Measurements from ENCODE around the gene IPO5. TPM values are rescaled to one million over a fixed set of nuclear protein-coding genes. Genes with fewer than 3 reads are reported as not detected.

Gene IPO5
- 100 to 1,000 TPM; 270 to 277 TPM for total RNA-seq

DNA sequence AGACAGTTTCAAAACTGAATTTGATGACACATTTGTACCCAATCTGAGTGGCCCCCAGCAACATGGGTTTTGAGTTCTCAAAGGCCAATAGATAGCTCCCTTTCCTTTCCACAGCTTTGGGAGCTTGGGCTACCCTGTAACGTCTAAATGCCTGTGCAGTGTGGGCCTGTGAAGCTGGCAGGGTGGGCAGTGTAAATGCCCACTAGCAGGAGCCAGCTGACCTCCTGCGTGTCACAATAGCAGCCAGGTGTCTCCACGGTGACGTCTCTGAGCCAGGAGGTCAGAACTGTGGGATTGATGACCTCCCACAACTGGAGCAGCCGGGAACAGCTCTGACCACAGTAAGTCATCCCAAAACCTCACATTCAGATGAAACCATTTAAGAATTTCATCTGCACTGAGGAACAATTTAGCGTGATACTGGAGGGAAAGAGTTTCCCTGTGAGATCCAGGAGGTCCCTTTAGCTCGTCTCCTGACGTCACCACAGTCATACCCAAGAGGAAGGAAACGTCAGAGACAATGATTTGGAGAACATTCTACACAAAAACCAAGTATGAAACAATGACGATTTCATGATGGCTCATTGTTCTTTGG, at the start of gene IPO5:
Gene IPO5, plus strand, starts transcription at position 300 of the 595 bp plus-strand sequence. CDS start 23,022 bp downstream, outside the sequence.
- Mint-ChIP-seq H3K27ac (no peak within 1 kb of the TSS), H3K27me3 (peaks cover 6% of the 10 kb centered on the region), H3K4me1 (no peaks in the 10 kb centered on the region), H3K4me3 (no peak within 1 kb of the TSS), H3K36me3 (peaks cover 2% of the 10 kb centered on the region), H3K9me3 (peaks cover 3% of the 10 kb centered on the region)
- DNase-seq = no peak

GRCh38 chr13:97904059-97904458, 49.4 kb upstream of the IPO5 start:
- Mint-ChIP-seq H3K4me1 (no peaks in the 10 kb centered on the region), H3K27me3 (peaks cover 37% of the 10 kb centered on the region), H3K36me3 (no peaks in the 10 kb centered on the region), H3K4me3 (no peak overlapping the region), H3K9me3 (no peaks in the 10 kb centered on the region), H3K27ac (no peak overlapping the region)
- DNase-seq = no peak

GRCh38 chr13:97905517-97905916, 48.0 kb upstream of the IPO5 start:
- H3K9me3 Mint-ChIP-seq = no peaks in the 10 kb centered on the region
- H3K27ac Mint-ChIP-seq = no peak overlapping the region
- no peaks in the 10 kb centered on the region for H3K4me1 Mint-ChIP-seq
- H3K36me3 Mint-ChIP-seq = no peaks in the 10 kb centered on the region
- DNase-seq = no peak
- peaks cover 39% of the 10 kb centered on the region for H3K27me3 Mint-ChIP-seq
- no peak overlapping the region for H3K4me3 Mint-ChIP-seq

GRCh38 chr13:97911311-97912138, 42.0 kb upstream of the IPO5 start:
- DNase-seq = peak; percentile 2
- no peaks in the 10 kb centered on the region for H3K4me1 Mint-ChIP-seq
- peaks cover 53% of the 10 kb centered on the region for H3K27me3 Mint-ChIP-seq
- no peak overlapping the region for H3K27ac Mint-ChIP-seq
- H3K36me3 Mint-ChIP-seq = no peaks in the 10 kb centered on the region
- no peak overlapping the region for H3K4me3 Mint-ChIP-seq
- H3K9me3 Mint-ChIP-seq = peaks cover 14% of the 10 kb centered on the region

GRCh38 chr13:97912139-97912535, 41.3 kb upstream of the IPO5 start:
- Mint-ChIP-seq H3K4me3 (no peak overlapping the region), H3K36me3 (no peaks in the 10 kb centered on the region), H3K9me3 (peaks cover 15% of the 10 kb centered on the region), H3K27ac (no peak overlapping the region), H3K27me3 (peaks cover 48% of the 10 kb centered on the region), H3K4me1 (no peaks in the 10 kb centered on the region)
- DNase-seq = no peak

GRCh38 chr13:97913206-97913605, 40.3 kb upstream of the IPO5 start:
- Mint-ChIP-seq H3K4me3 (no peak overlapping the region), H3K27me3 (peaks cover 39% of the 10 kb centered on the region), H3K27ac (no peak overlapping the region), H3K9me3 (peaks cover 15% of the 10 kb centered on the region), H3K36me3 (no peaks in the 10 kb centered on the region), H3K4me1 (no peaks in the 10 kb centered on the region)
- no peak for DNase-seq

GRCh38 chr13:97914540-97914939, 38.9 kb upstream of the IPO5 start:
- H3K4me3 Mint-ChIP-seq = no peak overlapping the region
- peaks cover 38% of the 10 kb centered on the region for H3K27me3 Mint-ChIP-seq
- no peak for DNase-seq
- H3K9me3 Mint-ChIP-seq = peaks cover 15% of the 10 kb centered on the region
- no peak overlapping the region for H3K27ac Mint-ChIP-seq
- no peaks in the 10 kb centered on the region for H3K36me3 Mint-ChIP-seq
- H3K4me1 Mint-ChIP-seq = no peaks in the 10 kb centered on the region

DNA sequence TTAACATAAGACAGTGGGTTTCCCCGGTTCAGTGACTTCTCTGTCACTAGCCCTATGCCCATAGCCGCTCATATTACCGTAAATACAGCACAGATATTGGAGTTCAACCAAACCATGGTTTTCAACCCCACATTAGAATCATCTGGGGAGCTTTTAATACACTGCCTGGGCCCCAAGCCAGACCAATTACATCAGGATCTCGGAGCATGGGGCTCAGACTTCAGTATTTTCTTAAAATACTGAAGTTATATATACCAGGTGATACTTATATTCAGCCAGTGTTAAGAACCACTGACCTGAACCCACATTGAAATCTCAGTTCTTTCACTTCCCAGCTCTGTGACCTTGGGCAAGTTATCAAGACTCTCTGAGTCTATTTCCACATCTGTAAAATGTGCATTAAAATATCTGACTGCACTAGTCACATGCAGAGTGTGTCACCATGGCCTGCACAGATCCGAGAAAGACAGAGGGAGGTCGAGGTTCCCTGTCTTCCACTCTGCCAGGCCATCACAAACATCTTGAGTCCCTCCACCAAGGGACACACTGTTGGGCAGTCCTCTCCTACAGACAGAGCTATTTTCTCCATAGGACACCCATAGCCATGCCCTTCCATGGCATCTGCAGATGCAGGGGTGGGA, 32.2 kb upstream of the IPO5 start:
- Mint-ChIP-seq H3K4me3 (no peak overlapping the region), H3K4me1 (no peaks in the 10 kb centered on the region), H3K36me3 (no peaks in the 10 kb centered on the region), H3K27me3 (peaks cover 12% of the 10 kb centered on the region), H3K27ac (no peak overlapping the region), H3K9me3 (peaks cover 3% of the 10 kb centered on the region)
- DNase-seq = no peak

- Mint-ChIP-seq H3K4me3 (no peak overlapping the region), H3K27ac (no peak overlapping the region), H3K4me1 (no peaks in the 10 kb centered on the region), H3K27me3 (peaks cover 7% of the 10 kb centered on the region), H3K9me3 (no peaks in the 10 kb centered on the region), H3K36me3 (no peaks in the 10 kb centered on the region)
- DNase-seq = no peak
Measured at GRCh38 chr13:97928301-97928700, 25.2 kb upstream of the IPO5 start.

DNA sequence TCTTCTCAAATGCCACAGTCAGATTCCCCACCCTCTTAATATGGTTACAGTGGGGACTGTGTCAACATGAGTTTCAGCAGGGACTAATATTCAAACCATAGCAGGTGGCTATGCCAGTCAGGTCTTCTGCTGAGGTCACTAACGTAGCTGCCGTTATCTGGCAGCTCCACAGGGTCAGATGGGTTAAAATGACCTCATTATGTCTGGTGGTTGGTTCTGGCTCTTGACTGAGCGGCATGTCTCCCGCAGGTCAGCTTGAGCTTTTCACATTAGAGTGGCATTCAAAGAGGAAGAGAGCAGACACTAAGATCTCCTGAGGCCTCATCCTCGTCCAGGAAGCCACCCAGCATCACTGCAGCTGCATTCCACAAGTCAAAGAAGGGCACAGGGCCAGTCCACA, 21.4 kb upstream of the IPO5 start:
- Mint-ChIP-seq H3K36me3 (no peaks in the 10 kb centered on the region), H3K4me3 (no peak overlapping the region), H3K27me3 (peaks cover 17% of the 10 kb centered on the region), H3K4me1 (no peaks in the 10 kb centered on the region), H3K9me3 (no peaks in the 10 kb centered on the region), H3K27ac (no peak overlapping the region)
- no peak for DNase-seq

DNA sequence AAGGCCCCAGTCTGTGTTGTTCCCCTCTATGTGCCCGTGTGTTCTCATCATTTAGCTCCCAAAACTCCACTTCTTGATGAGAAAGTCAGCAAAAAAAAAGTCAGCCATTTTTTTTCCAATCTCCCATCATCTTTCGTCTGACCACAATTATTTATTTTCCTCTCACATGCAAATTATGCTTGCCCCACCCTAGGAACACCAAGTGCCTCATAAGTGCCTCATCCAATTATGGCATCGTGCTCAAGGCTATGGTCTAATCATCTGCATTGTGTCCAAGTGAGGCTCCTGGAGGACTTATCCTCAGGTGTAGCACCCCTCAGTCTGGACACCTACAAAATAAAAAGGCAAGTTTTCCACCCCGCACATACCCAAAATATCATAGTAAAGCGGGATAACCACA, 20.8 kb upstream of the IPO5 start:
- no peaks in the 10 kb centered on the region for H3K9me3 Mint-ChIP-seq
- peaks cover 21% of the 10 kb centered on the region for H3K27me3 Mint-ChIP-seq
- no peak for DNase-seq
- H3K4me3 Mint-ChIP-seq = no peak overlapping the region
- H3K4me1 Mint-ChIP-seq = no peaks in the 10 kb centered on the region
- no peak overlapping the region for H3K27ac Mint-ChIP-seq
- no peaks in the 10 kb centered on the region for H3K36me3 Mint-ChIP-seq

DNA sequence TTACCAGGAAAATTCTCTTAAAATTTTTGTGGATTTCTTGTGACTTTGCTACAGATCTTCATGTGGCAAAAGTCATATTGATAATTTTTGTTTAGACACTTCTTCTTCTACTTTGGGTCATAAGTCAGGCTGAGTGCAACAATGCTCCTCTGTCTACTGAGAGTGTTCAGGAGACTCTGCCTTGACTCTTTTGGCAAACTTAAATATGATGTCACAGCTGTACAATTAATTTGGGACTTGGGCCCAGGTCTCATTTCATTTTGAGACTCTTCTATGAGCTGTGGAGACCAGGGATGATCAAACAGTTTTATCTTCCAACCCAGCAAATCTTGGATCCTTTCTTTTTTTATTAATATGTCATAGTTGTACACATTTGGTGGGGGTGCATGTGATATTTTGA, 19.7 kb upstream of the IPO5 start:
- Mint-ChIP-seq H3K9me3 (no peaks in the 10 kb centered on the region), H3K27ac (no peak overlapping the region), H3K4me1 (no peaks in the 10 kb centered on the region), H3K27me3 (peaks cover 24% of the 10 kb centered on the region), H3K36me3 (no peaks in the 10 kb centered on the region), H3K4me3 (no peak overlapping the region)
- DNase-seq = no peak

DNA sequence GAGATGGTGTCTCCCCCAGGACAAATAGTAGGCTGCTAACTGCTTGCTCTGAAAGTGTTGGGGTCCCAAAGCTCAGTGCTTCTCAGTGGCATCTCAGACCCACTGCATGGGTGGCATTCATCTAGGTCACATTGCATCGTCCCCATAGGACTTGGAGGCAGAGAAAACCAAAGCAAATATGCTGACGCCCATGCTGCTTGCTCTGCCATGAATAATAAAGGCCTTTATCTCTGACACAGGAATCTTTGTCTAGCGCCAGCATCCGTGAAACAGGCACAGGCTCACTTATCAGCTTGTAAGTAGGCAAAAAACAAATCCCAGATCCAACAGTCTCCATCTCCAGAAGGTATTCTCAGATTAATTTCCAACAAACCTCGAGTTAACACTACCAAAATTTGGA, 18.9 kb upstream of the IPO5 start:
- no peak for DNase-seq
- Mint-ChIP-seq H3K4me1 (no peaks in the 10 kb centered on the region), H3K27me3 (peaks cover 24% of the 10 kb centered on the region), H3K4me3 (no peak overlapping the region), H3K27ac (no peak overlapping the region), H3K9me3 (no peaks in the 10 kb centered on the region), H3K36me3 (no peaks in the 10 kb centered on the region)

DNA sequence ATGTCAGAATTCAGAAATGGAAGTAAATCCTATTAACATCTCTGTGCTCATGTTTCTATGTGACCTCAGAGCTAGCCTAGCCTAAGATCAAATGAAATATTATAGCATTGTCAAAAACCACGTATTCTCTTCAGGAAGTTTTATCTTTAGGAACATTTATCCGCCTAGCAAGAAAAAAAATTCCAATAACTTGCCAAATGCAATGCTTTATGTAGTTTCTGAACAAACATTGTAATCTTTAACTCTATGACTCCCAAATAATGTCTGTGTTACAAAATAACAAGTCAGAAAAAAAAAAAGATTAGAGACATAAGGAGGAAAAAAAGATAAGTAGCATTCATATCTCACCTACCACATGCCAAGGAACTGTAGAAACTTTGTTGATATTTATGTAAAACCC, 18.4 kb upstream of the IPO5 start:
- Mint-ChIP-seq H3K4me3 (no peak overlapping the region), H3K9me3 (no peaks in the 10 kb centered on the region), H3K36me3 (no peaks in the 10 kb centered on the region), H3K4me1 (no peaks in the 10 kb centered on the region), H3K27me3 (peaks cover 28% of the 10 kb centered on the region), H3K27ac (no peak overlapping the region)
- no peak for DNase-seq

DNA sequence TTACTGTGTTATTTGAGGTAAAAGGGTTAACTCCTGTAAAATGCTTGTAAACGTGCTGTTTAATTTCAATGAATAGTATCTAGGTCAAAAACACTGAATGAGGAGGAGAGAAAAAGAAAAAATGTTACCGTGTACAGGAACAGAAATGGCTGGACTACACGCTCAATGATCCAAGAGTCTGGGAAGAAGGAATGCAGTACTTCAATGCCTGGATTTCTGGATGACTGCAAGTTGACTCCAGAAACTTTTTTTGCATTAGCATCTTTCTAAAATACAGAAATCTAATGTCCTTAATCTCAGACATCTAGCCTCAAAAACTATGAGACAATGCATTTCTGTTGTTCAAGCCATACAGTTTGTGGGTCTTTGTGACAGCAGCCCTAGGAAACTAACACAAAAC, 17.4 kb upstream of the IPO5 start:
- H3K27ac Mint-ChIP-seq = no peak overlapping the region
- H3K36me3 Mint-ChIP-seq = no peaks in the 10 kb centered on the region
- no peaks in the 10 kb centered on the region for H3K9me3 Mint-ChIP-seq
- peaks cover 31% of the 10 kb centered on the region for H3K27me3 Mint-ChIP-seq
- DNase-seq = no peak
- no peak overlapping the region for H3K4me3 Mint-ChIP-seq
- no peaks in the 10 kb centered on the region for H3K4me1 Mint-ChIP-seq

All from activated naive CD8-positive, alpha-beta T cell treated with anti-CD3 and anti-CD28 coated beads for 36 hours (primary cell).